NB4 (cell line): ENCODE results near the gene TIMM22.

Source experiments
- DNase-seq: peaks from one replicate; pipeline ENCODE4 v3.0.0; 2010; ENCODE audit warnings: low read depth
- H3K4me3 ChIP-seq: one replicate; pipeline ENCODE4 v1.5.1; 2011; ENCODE audit warnings: mild to moderate bottlenecking, low read depth, low read length, moderate library complexity
- CTCF ChIP-seq: IDR thresholded peaks from one replicate; pipeline ENCODE4 v1.5.1; 2012; ENCODE audit warnings: low read depth, low read length
- MYC ChIP-seq: IDR thresholded peaks from 2 replicates; pipeline ENCODE4 v1.6.1; 2011; ENCODE audit warnings: low read depth, low read length
- POLR2A ChIP-seq: IDR thresholded peaks from 2 replicates; pipeline ENCODE4 v1.6.1; 2011; ENCODE audit warnings: mild to moderate bottlenecking; ENCODE audit not compliant: insufficient read length; ENCODE audit errors: extremely low read depth
- TF ChIP-seq, protein P1 (sequence below): IDR thresholded peaks from 2 replicates; pipeline ENCODE4 v1.6.1; 2011; ENCODE audit warnings: low read depth, low read length

The TIMM22 gene

DNA sequence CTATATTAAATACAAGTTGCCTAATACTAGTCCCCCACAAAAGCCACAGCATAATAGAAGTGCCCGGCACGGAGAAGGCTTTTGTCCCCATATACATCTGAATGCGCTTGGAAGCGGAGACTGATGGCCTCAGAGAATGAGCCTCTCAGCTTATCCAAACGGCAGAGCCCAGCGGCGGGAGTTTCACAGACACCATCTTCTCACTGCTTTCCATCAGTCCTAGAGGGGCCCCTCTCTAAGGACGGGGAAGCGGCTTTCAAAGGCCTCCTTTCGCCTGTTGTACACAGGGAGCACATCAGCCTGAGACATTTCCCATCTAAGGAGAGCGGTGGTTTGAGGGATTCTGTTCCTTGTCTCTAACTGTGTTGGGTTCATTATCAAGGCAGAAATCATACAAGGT, 34.3 kb upstream of the TIMM22 start:
- no peak overlapping the region for H3K4me3 ChIP-seq
- DNase-seq: no peak
- TF ChIP-seq CTCF (no peak), MYC (no peak), POLR2A (no peak)
- TF ChIP-seq, protein P1, sequence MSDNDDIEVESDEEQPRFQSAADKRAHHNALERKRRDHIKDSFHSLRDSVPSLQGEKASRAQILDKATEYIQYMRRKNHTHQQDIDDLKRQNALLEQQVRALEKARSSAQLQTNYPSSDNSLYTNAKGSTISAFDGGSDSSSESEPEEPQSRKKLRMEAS: no peak

- no peak overlapping the region for H3K4me3 ChIP-seq
- no peak for DNase-seq
- no peak for TF ChIP-seq MYC
- no peak for TF ChIP-seq CTCF
- no peak for TF ChIP-seq POLR2A
- TF ChIP-seq, protein P1: no peak
Observed at GRCh38 chr17:964876-965275, 32.1 kb upstream of the TIMM22 start.

- H3K4me3 ChIP-seq: no peak overlapping the region
- TF ChIP-seq CTCF (no peak), POLR2A (no peak), MYC (no peak)
- TF ChIP-seq, protein P1: no peak
- no peak for DNase-seq
Observed at GRCh38 chr17:965311-965989, 31.5 kb upstream of the TIMM22 start.

DNA sequence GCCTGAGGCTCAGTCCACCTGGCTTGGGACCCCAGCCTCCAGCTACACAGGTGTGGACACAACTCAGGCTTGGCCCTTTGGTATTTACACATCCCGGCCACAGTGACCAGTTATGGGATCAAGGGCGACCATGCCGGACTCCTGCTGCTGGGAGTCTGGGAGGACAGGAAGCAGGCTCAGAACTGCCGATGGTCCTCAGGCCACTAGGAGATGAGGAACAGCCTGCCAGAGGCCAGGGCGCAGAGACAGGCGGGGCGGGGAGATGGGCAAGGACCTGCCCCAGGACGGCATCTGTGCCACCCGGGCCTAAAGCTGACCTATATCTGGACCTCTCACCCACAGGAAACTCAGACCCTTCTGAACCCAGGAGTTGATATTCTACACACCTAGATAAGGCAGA, 29.8 kb upstream of the TIMM22 start:
- DNase-seq: no peak

DNA sequence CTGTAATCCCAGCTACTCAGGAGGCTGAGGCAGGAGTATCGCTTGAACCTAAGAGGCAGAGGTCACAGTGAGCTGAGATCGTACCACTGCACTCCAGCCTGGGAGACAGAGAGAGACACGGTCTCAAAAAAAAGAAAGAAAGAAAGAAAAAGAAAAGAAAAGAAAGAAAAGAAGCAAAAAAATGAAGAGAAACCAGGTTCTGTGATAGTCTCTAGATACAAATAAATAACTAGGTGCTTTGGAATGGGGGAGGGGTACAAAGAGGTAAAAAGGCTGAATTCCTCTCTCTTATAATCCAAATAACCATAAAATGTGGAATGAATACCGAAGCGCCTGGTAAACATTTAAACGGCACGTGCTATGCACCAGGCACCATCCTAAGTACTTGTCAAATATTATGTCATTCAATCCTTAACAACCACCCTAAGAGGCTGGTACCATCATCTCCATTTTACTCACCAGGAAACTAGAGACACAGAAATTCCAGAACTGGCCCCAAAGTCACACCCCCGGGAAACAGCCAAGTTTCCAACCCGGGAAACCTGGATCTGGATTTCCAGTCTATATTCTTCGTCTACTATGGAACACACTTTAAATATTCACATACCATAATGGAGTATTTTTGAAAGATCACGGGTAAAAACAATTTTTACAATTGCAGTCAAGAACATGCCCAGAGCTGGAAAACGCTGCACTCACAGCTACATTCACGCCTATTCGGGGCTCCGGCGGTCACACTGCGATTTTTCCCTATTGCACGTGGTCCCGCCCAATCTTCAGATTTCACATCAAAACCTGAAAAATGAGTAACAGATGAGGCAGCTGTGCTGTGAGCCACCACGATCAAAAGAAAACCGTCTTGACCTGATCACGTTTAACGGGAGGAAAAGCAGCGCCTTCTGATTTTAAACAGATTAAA, 27.9 kb upstream of the TIMM22 start:
- DNase-seq: no peak
- no peak overlapping the region for H3K4me3 ChIP-seq
- no peak for TF ChIP-seq MYC
- TF ChIP-seq, protein P1: no peak
- TF ChIP-seq POLR2A: no peak
- TF ChIP-seq CTCF: no peak

More for the DNA sequence above, 29.8 kb upstream of the TIMM22 start:
- TF ChIP-seq, protein P1: no peak
- TF ChIP-seq MYC (no peak), CTCF (no peak), POLR2A (no peak)
- no peak overlapping the region for H3K4me3 ChIP-seq
